Measurements from ENCODE around the gene KLK14. TPM values are rescaled to one million over a fixed set of nuclear protein-coding genes. Genes with fewer than 3 reads are reported as not detected.

Gene KLK14
- polyA plus RNA-seq, 1 donor from 2014 or later = not detected

DNA sequence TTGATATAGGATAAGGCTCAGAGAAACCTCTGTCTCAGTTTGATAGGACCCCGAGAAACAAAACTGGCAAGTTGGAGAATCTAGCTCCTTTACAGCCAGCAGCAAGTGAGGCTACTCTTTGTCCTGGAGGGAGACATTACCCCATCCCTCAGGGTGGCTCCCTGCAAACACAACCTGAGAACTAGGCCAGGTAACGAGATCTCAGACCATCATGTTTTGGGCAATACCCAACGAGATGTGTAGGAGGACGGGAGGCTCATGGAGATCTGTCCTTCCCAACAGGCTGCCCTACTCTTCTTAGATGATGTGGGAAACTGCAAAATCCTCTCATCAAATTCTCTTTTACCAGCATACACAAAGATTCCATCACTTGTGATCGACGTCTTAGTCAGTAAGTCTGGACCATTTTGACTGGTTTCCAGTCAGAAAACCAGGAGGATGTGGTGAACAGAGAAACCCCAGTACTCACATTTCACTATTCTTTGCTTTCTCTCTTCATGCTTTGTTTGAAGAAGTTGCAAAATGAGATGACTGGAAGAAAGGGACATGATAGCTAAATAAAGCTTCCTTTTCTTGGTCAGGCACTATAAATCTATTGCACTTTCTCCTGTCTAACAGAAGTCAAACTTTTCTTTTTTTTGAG is 31.5 kb upstream of the KLK14 start:
- TF ChIP-seq RAD21 (conservative IDR thresholded peaks at IDR 0.05) (no peak), EZH2 (IDR thresholded peaks at IDR 0.05; ENCODE audit: borderline replicate concordance, insufficient read depth, low read length, poor library complexity, severe bottlenecking) (no peak), MXI1 (conservative IDR thresholded peaks at IDR 0.05; ENCODE audit: poor library complexity, severe bottlenecking) (no peak), REST (IDR thresholded peaks at IDR 0.05; ENCODE audit: borderline replicate concordance) (no peak), EP300 (conservative IDR thresholded peaks at IDR 0.05; ENCODE audit: poor library complexity, severe bottlenecking) (no peak), SMC3 (conservative IDR thresholded peaks at IDR 0.05; ENCODE audit: poor library complexity) (no peak), TAF1 (IDR thresholded peaks at IDR 0.05; ENCODE audit: low read depth) (no peak), CTCF (IDR thresholded peaks at IDR 0.05; ENCODE audit: poor library complexity, severe bottlenecking) (no peak), POLR2AphosphoS5 (IDR thresholded peaks at IDR 0.05) (no peak)
- no peak overlapping the region for H3K27ac ChIP-seq (ENCODE audit: low read length)
- no peak overlapping the region for H3K4me3 ChIP-seq (ENCODE audit: low read length)
- no peaks in the 10 kb centered on the region for H3K79me2 ChIP-seq (replicated peaks; ENCODE audit: insufficient read depth, low read length)
- no peaks in the 10 kb centered on the region for H4K20me1 ChIP-seq (ENCODE audit: insufficient read depth)
- no peak overlapping the region for H2AFZ ChIP-seq (ENCODE audit: low read depth, low read length)
- no peak overlapping the region for H3K4me2 ChIP-seq (ENCODE audit: low read length)
- no peaks in the 10 kb centered on the region for H3K36me3 ChIP-seq (ENCODE audit: insufficient read depth, low read length)
- no peaks in the 10 kb centered on the region for H3F3A ChIP-seq (ENCODE audit: insufficient read depth, low read length, poor library complexity, severe bottlenecking)
- H3K9me3 ChIP-seq (ENCODE audit: low read length) = no peaks in the 10 kb centered on the region
- no peaks in the 10 kb centered on the region for H3K9me2 ChIP-seq (ENCODE audit: insufficient read depth, low read length)
- no peaks in the 10 kb centered on the region for H3K27me3 ChIP-seq (ENCODE audit: insufficient read depth, low read depth, low read length)
- H3K9ac ChIP-seq (ENCODE audit: low read length) = no peak overlapping the region

DNA sequence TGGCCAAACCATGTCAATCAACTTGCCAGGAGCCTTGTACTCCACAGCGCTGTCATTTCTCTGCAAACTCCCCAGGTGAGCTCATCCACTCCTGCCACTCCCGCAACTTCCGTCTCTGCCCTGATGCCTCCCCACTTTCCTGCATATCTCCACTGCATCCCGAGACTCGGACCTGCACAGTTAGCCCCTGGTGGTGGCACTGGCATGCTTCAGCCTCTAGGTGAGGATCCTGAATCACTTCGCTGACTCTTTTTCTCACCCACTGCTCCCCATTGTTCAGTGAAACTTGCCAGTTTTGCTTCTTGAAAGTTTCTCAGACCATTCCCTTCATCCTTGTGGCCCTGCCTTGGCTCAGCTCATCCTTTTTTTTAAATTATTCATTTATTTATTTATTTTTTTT is 28.9 kb upstream of the KLK14 start:
- TF ChIP-seq EP300 (conservative IDR thresholded peaks at IDR 0.05; ENCODE audit: poor library complexity, severe bottlenecking) (no peak), SMC3 (conservative IDR thresholded peaks at IDR 0.05; ENCODE audit: poor library complexity) (no peak), EZH2 (IDR thresholded peaks at IDR 0.05; ENCODE audit: borderline replicate concordance, insufficient read depth, low read length, poor library complexity, severe bottlenecking) (no peak), POLR2AphosphoS5 (IDR thresholded peaks at IDR 0.05) (no peak), MXI1 (conservative IDR thresholded peaks at IDR 0.05; ENCODE audit: poor library complexity, severe bottlenecking) (no peak), RAD21 (conservative IDR thresholded peaks at IDR 0.05) (no peak), CTCF (IDR thresholded peaks at IDR 0.05; ENCODE audit: poor library complexity, severe bottlenecking) (no peak), TAF1 (IDR thresholded peaks at IDR 0.05; ENCODE audit: low read depth) (no peak), REST (IDR thresholded peaks at IDR 0.05; ENCODE audit: borderline replicate concordance) (no peak)
- Histone ChIP-seq H3K9me3 (ENCODE audit: low read length) (no peaks in the 10 kb centered on the region), H3K27me3 (ENCODE audit: insufficient read depth, low read depth, low read length) (no peaks in the 10 kb centered on the region)

More for the DNA sequence above, 28.9 kb upstream of the KLK14 start:
- Histone ChIP-seq H3K79me2 (replicated peaks; ENCODE audit: insufficient read depth, low read length) (peaks cover 7% of the 10 kb centered on the region), H3K4me2 (ENCODE audit: low read length) (no peak overlapping the region), H3F3A (ENCODE audit: insufficient read depth, low read length, poor library complexity, severe bottlenecking) (no peaks in the 10 kb centered on the region), H3K36me3 (ENCODE audit: insufficient read depth, low read length) (no peaks in the 10 kb centered on the region), H3K9ac (ENCODE audit: low read length) (no peak overlapping the region), H3K4me3 (ENCODE audit: low read length) (no peak overlapping the region), H4K20me1 (ENCODE audit: insufficient read depth) (no peaks in the 10 kb centered on the region), H2AFZ (ENCODE audit: low read depth, low read length) (no peak overlapping the region), H3K27ac (ENCODE audit: low read length) (no peak overlapping the region), H3K9me2 (ENCODE audit: insufficient read depth, low read length) (no peaks in the 10 kb centered on the region)
